Measurements from ENCODE around the gene HNRNPR.
"Not testable (repeated sequence)": the region's sequence is repeated elsewhere in the genome, so short reads cannot be mapped to it uniquely, and the experiment has no call there.

The HNRNPR gene

DNA sequence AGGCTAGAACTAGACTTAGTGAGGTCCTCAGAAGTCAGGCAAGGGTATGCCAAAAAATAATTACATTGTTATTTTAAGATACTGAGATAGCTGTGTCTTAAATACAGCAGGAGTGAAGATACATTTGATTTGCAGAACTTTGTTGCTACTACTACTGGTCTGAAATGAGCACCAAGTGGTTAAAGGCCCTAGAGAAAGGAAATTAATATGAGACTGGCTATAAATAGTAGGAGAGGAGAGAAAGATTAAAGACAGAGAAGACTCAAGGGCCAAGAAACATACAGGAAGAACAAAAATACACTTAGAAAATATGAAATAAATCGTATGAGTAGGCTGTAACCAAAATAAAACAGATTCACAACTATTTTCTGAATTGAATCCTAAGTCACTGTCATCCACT lies 21.3 kb downstream of the HNRNPR start:
- no peak for DNase-seq

DNA sequence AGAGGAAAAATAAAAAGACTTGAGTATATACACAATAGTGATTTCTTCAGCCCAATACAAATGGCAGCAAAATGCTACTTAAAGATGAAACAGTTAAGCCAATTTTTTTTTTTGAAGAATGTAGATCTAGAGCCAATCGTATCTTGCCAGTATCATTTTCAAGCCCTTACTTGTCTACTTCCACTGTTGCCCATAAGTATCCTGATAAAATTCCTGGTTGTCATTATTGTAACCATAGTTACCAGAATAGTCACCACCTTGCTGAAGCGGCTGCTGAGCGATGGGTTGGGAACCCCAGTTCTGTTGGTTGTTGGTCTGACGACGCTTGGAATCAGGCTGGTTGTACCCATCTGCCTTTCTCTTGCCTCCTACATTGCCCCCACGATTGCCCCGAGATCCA lies 33.8 kb downstream of the HNRNPR start:
- not testable (repeated sequence) for DNase-seq

DNA sequence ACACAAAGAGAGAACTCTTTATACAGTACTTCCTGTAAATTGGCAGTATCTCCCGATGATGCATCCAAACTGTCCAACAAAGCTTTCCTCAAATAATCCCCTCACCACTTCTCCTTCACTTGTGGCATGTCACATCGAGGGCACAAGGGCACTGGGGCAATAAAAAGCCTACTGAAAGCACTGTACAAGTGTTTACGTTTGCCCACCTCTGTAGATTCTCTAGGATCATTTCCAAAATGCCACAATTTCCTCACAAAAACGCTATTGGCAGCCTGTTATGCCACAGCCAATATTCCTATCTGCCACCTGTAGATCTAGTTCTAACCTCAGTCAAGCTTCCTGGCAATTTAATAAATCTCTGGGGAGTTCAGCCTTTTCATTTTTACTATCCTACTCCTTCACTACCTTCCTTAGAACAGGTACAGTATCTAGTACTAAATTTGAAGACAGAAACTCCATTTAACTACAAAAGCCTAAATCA lies 39.9 kb downstream of the HNRNPR start:
- no peak for DNase-seq

DNA sequence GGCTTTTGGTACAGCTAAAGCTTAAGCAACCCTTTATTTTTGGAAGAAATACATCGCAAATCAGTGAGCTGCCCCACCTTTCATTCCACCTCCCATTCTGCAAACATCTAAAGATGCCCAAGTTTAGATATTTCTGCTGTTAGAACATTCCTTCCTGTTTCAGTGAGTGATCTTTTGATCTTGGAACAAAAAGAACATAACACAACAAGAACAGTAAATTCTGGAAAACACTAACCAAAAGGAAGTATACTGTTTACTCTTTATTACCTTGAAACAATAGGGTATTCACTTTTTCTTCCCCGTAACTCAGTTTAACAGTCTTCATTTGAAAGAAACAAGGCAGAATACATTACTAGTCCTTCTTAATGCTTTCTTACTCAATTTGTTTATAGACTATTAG lies 40.6 kb downstream of the HNRNPR start:
- DNase-seq: no peak

DNA sequence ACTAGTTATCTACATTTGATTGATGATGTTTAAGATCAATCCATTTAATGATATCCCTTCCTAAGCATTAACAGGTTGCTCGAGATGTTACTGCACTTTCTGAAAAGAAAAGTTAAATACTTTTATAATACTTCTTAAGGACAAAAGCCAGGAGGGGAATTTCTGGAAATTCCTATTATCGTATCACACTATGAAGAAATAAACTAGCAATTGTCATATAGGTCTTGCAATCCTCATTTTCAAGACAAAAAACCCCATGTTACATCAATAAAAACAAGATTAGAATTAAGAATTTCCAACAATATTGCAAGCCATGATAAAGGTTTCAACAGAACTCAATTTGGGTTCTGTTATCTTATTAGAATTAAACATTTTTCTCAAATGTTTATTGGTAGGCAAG lies 47.2 kb downstream of the HNRNPR start:
- DNase-seq: no peak

DNA sequence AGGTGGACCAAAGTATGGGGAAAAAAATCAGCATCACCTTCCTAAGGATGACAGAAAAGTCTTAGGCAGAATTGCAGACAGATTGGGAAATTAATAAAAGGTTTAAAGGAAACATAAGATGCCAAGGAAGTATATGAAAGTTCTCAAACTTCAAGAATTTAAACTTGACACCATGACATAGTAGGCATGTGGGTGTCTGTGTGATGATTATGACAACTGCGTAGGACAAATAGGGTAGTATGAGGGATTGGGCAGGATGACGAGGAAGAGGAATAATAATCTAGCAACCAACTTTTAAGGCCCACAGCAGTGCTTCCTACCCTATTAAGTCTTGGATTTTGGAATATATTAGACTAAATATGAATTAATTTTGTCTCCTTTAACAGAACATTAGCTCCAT lies 52.4 kb downstream of the HNRNPR start:
- no peak for DNase-seq

DNA sequence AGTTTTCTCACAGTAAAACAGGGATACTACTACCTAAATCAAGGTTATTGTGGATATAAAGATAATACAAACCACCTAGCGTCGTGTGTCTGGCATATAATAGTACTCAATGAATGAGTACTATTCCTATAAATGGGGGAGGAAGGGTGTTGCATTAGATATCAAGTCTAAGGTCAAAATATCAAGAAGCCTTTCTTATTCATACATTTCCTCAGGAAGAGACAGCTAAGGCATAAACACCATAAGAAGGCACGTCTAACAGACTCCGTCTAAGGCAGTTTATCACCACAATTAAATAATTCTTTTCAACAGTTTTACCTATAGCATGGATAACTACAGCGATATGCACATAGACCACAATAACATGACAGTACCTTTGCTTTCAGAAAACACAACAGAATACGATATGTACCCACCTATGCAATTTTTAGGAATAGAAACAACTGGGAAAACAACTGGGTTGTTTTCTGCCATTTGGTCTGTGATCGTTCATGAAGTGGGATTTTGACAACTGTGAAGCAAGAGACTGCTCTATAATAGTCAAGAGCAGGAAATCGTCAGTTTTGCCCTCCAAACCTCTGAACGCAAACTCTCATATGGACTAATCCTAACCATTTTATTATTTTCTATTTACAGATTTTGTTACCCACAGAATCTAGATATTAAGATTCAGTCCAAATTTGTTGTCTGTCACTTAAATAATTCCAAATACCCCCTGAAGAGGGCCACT lies 53.1 kb downstream of the HNRNPR start:
- DNase-seq: no peak

DNA sequence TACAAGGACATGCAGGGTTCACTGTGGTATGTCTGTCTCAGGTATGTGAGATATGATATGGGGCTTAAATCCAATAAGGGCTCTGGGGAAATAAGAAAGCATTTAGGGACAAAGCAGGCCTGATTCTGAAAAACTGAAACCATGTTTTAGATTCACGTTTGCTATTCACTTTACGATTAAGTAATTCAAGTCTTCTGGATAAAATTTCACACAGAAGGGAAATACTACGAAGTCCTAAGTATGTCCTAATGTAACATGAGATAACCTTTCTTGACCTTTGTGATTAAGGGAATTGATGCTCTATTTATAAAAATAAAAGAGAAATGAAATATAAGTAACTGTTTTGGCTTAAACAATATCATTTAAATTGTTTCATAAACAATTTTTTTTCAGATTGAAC lies 55.4 kb downstream of the HNRNPR start:
- DNase-seq: no peak

DNA sequence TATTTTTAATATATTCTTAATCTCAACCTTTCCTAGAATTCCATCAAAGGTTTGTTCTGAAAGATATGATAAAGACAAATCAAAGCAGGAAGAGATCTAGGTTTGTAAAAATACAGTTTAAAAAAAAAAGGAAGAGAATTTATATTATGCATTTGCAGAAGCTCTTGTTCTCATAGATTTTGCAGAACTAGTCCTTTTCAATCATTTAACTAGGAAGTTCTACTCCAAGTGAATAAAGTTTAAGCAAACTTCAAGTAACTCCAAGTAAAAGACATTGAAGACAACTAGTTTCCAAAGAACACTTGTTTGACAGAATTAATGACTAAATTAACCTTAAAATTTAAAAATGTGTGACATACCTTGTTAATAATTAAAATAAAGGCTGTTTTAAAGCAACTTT lies 55.9 kb downstream of the HNRNPR start:
- no peak for DNase-seq

DNA sequence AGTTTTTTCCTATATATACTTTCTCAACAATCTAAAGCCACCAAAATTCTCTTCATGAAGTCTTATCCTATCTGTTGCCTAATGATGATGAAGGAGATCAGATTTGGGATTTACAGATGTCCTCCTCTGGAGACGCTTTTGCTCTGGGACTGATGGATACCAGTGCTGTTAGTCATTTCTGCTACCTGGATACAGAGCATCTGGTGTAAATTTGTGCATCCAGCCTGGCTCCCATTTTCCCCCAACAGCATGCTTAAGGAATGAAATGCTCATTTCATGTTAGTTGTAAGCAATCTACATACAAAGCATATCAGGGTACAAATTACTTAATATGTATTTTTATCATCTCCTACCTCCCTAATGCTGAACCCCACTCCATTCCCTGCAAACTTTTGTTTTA lies 57.7 kb downstream of the HNRNPR start:
- no peak for DNase-seq

DNA sequence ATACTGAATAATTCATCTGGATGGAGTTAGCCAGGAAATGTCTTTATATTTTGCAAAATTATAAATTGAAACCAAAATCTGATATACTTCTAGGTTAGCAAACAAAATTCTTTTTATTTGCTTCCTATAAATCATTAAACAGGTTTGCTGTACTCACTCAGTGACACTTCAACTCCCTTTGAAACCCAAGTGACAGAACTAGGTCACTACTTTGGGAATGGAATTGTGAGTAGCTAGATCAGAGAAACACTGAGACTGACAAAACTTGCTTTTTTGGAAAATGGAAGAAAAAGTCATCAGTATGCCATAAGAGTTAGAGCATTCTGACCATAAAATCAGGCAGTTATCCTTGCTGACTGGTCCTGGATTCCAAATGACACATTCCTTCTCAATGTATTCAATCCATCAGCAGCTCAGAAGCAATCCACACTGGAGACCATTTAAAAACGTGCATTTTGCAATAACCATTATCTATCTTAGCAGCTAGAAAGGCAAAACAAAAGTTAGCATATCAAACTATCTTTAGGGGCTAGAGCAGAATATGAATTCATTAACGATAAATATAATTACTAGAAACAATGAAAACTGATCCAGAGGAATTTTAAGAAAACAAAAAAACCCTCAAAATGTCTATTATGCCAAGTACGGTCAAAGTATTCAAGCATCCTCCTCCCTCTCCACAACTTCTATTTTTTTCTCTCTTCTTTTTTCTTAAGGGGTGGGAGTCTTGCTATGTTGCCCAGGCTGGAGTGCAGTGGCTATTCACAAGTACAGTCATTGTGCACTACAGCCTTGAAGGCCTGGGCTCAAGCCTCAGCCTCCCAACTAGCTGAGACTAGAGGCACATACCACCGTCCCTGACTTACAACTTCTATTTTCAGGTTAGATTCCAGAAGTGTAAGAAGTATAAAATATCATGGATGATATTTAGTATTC lies 60.1 kb downstream of the HNRNPR start:
- no peak for DNase-seq

DNA sequence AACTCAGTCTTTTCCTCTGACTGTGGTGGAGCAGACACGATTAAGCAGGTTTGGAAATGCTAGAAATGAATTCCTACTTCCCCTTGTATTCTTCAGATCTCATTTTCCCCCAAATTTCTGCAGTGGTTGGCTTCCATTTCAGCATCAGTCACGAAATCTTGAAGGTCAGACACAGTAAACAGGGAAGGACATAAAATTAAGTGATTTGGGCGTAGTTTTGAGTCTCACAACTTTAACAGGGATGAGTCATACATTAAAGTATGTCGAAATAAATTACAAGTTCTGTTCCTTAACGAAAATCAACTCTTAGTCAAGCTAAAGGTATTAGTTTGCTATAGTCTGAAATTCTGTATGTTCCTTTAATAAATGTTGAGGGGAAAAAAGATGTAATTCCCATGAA lies 61.1 kb downstream of the HNRNPR start:
- no peak for DNase-seq

DNA sequence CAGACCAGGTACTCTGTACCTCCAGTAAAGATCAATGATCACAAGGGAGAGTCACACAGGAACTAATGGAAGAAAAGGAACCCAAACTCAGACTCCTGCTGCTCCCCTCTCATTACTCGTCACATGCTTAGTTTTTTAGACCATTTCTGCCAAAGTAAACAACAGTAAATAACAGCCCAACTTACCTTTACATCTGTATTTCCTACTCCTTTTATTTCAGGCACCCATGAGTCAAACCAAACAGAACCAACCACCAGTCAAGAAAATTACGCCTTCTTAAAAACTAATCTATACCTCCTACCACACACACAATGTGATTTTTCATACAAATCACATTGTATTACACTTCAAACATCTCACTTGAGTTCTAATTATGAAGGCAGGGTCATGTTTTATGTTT lies 65.4 kb downstream of the HNRNPR start:
- DNase-seq: no peak

DNA sequence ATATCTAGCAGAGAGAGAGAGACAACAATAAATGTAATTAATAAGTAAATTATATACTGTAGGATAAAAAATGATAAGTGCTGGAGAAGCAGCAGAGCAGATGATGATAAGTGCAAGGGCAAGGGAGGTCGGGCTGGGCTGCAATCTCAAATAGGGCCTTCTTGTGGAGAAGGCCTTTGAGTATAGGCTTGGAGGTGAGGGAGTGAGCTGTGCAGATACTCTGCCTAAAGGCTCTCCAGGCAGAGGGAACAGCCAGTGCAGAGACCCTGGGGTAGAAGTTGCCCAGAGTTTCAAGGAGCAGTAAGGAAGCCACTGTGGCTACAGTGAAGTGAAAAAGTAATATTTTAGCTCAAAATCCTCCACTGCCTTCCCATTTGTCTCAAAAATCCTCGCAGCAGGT lies 67.6 kb downstream of the HNRNPR start:
- no peak for DNase-seq

DNA sequence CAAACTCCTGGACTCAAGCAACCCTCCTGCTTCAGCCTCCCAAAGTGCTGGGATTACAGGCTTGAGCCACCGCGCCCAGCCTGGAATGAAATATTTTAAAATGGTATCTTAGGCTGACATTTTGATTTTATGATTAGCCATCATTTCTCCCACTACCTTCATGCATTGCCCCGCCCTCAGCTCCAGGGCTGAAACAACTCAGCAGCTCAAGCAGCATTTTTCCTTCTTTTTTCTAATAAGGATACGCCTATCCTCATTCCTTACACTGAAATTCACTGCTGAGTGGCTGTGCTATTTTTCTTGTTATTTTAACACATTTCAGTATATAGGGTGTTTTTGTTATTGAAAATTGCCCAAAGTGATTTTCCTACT lies 70.0 kb downstream of the HNRNPR start:
- DNase-seq: no peak

DNA sequence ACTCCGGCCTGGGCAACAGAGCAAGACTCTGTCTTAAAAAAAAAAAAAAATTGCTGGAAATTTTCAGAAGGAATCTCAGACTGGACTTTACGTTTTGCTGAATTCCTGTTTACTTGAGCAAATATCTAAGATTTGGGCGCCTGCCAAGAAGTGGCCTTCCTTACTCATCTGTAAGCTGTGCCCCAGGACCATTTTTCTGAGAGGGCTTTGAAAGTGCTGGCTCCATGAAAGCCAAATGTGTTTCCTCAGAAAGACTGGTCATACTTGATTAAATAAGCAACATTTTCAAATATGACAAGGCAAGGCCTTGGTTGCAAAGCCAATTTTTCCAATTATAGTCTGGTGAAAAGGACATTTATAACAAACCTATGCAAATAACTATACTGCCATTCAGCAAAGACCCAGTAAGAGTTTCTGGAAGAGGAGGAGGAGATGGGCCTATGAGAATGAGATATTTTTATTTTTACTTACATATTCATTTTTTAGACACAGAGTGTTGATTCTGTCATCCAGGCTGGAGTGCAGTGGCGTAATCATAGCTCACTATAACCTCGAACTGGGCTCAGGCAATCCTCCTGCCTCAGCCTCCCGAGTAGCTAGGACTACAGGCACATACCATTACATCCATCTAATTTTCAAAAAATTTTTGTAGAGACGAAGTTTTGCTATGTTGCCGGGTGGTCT lies 70.5 kb downstream of the HNRNPR start:
- no peak for DNase-seq

DNA sequence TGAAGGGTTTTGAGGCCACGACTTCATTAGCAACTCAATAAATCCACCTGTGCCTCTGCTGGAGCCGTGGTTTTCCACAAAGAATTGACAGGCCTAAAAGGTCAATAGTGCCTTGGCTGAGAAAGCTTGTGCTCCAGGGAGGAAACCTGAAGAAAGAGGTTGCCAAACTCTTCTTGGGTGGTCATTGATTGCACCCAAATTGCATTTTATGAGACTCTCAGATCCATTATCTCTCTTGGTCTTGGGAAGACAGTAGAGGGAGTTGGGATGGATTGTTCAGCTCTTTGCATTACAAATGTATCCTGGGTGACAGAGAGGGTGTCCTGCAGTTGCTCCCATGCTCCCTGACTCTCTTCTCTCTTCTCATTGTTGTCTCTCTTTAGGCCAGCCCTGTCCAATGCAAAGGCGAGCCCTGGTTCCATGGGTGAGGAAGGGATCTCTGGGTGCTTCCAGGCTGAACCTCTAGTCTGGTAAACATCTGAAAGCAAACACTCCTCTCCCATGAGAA lies 80.7 kb downstream of the HNRNPR start:
- DNase-seq: no peak

DNA sequence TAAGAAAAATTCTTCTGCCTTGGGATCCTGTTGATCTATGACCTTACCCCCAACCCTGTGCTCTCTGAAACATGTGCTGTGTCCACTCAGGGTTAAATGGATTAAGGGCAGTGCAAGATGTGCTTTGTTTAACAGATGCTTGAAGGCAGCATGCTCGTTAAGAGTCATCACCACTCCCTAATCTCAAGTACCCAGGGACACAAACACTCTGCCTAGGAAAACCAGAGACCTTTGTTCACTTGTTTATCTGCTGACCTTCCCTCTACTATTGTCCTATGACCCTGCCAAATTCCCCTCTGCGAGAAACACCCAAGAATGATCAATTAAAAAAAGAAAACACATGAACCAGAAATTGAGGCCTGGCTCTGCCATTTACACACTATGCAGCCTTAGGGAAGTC lies 86.0 kb downstream of the HNRNPR start:
- not testable (repeated sequence) for DNase-seq

DNA sequence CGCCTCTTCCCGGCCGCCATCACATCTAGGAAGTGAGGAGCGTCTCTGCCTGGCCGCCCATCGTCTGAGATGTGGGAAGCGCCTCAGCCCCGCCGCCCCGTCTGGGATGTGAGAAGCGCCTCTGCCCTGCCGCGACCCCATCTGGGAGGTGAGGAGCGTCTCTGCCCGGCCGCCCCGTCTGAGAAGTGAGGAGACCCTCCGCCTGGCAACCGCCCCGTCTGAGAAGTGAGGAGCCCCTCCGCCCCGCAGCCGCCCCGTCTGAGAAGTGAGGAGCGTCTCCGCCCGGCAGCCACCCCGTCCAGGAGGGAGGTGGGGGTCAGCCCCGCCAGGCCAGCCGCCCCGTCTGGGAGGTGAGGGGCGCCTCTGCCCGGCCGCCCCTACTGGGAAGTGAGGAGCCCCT lies 86.7 kb downstream of the HNRNPR start:
- DNase-seq: not testable (repeated sequence)
